ENCODE results near the gene KLC1.

KLC1 gene

GRCh38 chr14:103659631-103660030 is 30.6 kb downstream of the KLC1 start:
- DNase-seq (ENCODE audit: low spot score), result no peak

- no peak for DNase-seq (ENCODE audit: low spot score)
These were observed 33.0 kb downstream of the KLC1 start for GRCh38 chr14:103662029-103662428.

- DNase-seq (ENCODE audit: low spot score), result no peak
These were observed 33.6 kb downstream of the KLC1 start for GRCh38 chr14:103662591-103662990.

GRCh38 chr14:103663506-103663905 is 34.5 kb downstream of the KLC1 start:
- no peak for DNase-seq (ENCODE audit: low spot score)

GRCh38 chr14:103667671-103668070 is 38.7 kb downstream of the KLC1 start:
- no peak for DNase-seq (ENCODE audit: low spot score)

- DNase-seq (ENCODE audit: low spot score), result no peak
These were observed 39.1 kb downstream of the KLC1 start for GRCh38 chr14:103668117-103668516.

GRCh38 chr14:103669370-103669769 is 40.4 kb downstream of the KLC1 start:
- no peak for DNase-seq (ENCODE audit: low spot score)

- no peak for DNase-seq (ENCODE audit: low spot score)
These were observed 42.9 kb downstream of the KLC1 start for GRCh38 chr14:103671911-103672310.

GRCh38 chr14:103675957-103676356 is 46.9 kb downstream of the KLC1 start:
- no peak for DNase-seq (ENCODE audit: low spot score)

- no peak for DNase-seq (ENCODE audit: low spot score)
These were observed 48.1 kb downstream of the KLC1 start for GRCh38 chr14:103676881-103677675.

GRCh38 chr14:103679351-103679750 is 50.3 kb downstream of the KLC1 start:
- DNase-seq (ENCODE audit: low spot score), result no peak

GRCh38 chr14:103680491-103681231 is 51.6 kb downstream of the KLC1 start:
- no peak for DNase-seq (ENCODE audit: low spot score)

GRCh38 chr14:103683139-103683538 is 54.1 kb downstream of the KLC1 start:
- DNase-seq (ENCODE audit: low spot score), result no peak

- DNase-seq (ENCODE audit: low spot score), result no peak
These were observed 55.5 kb downstream of the KLC1 start for GRCh38 chr14:103684471-103684870.

- no peak for DNase-seq (ENCODE audit: low spot score)
These were observed 55.9 kb downstream of the KLC1 start for GRCh38 chr14:103684871-103685270.

- DNase-seq (ENCODE audit: low spot score), result no peak
These were observed 56.5 kb downstream of the KLC1 start for GRCh38 chr14:103685276-103686211.

- DNase-seq (ENCODE audit: low spot score), result no peak
These were observed 57.9 kb downstream of the KLC1 start for GRCh38 chr14:103686831-103687485.

- no peak for DNase-seq (ENCODE audit: low spot score)
These were observed 58.7 kb downstream of the KLC1 start for GRCh38 chr14:103687712-103688111.

GRCh38 chr14:103688441-103688840 is 59.4 kb downstream of the KLC1 start:
- no peak for DNase-seq (ENCODE audit: low spot score)

- peak; percentile 66 for DNase-seq (ENCODE audit: low spot score)
These were observed 60.2 kb downstream of the KLC1 start for GRCh38 chr14:103688906-103689902.

Measured in Ammon's horn (tissue), 1 donor.